K562 (cell line): Measurements from ENCODE around the gene KRIT1. TPM values are rescaled to one million over a fixed set of nuclear protein-coding genes. Genes with fewer than 3 reads are reported as not detected.
A peak's percentile ranks its signal among the peaks of the same experiment; 100 is the strongest.

Source experiments
- CBFA2T3 ChIP-seq: fragments of 450-650 bp; IDR thresholded peaks from 2 replicates; pipeline ENCODE4 v1.6.1; 2017
- CREM ChIP-seq: IDR thresholded peaks from 2 replicates; pipeline ENCODE4 v1.6.1; 2014; ENCODE audit warnings: antibody characterized with exemption, low read depth
- EP300 ChIP-seq: IDR thresholded peaks from 2 replicates; pipeline ENCODE4 v1.6.1; 2012; ENCODE audit warnings: low read length, improper control_type of control experiment
- ESRRA ChIP-seq: fragments of 450-650 bp; IDR thresholded peaks from 2 replicates; pipeline ENCODE4 v1.6.1; 2014; ENCODE audit warnings: low read depth, mild to moderate bottlenecking, moderate library complexity, borderline replicate concordance
- FOSL1 ChIP-seq: fragments of 200-800 bp; sonication (Bioruptor generic); conservative IDR thresholded peaks from 2 replicates; pipeline ENCODE4 v1.6.1; 2016; ENCODE audit warnings: missing genetic modification characterization, missing compliant biosample characterization
- FOXA1 ChIP-seq: fragments of 450-650 bp; IDR thresholded peaks from 2 replicates; pipeline ENCODE4 v1.6.1; 2016; ENCODE audit warnings: mild to moderate bottlenecking, borderline replicate concordance
- FOXK2 ChIP-seq, 2 experiments: fragments of 450-650 bp; IDR thresholded peaks in 1 of 2; conservative IDR thresholded peaks in 1 of 2; 2 replicates each; pipeline ENCODE4 v1.6.1; 2016; ENCODE audit warnings: low read depth in 2 of 2, mild to moderate bottlenecking in 1 of 2
- FOXM1 ChIP-seq, 2 experiments: fragments of 450-650 bp in 1 of 2; sonication (generic) in 1 of 2; formaldehyde crosslinking in 1 of 2; IDR thresholded peaks; 2 replicates each; pipeline versions ENCODE4 v1.6.1 to v1.9.0; 2017 to 2022; ENCODE audit warnings: low read depth in 2 of 2, mild to moderate bottlenecking in 2 of 2, missing genetic modification reagents in 1 of 2, moderate library complexity in 1 of 2
- MNT ChIP-seq, 2 experiments: fragments of 450-650 bp; conservative IDR thresholded peaks; 2 replicates each; pipeline ENCODE4 v1.6.1; 2017; ENCODE audit warnings: mild to moderate bottlenecking in 2 of 2, moderate library complexity in 2 of 2
- NFE2 ChIP-seq: IDR thresholded peaks from 2 replicates; pipeline ENCODE4 v1.6.1; 2014; ENCODE audit warnings: antibody characterized with exemption, low read depth
- OTX1 ChIP-seq: fragments of 450-650 bp; formaldehyde crosslinking; IDR thresholded peaks from 2 replicates; pipeline ENCODE4 v1.4.0; 2022; ENCODE audit warnings: mild to moderate bottlenecking
- PHF20 ChIP-seq: fragments of 450-650 bp; IDR thresholded peaks from 2 replicates; pipeline ENCODE4 v1.6.1; 2018; ENCODE audit not compliant: partially characterized antibody
- PML ChIP-seq: IDR thresholded peaks from 2 replicates; pipeline ENCODE4 v1.6.1; 2012; ENCODE audit warnings: low read length, inconsistent platforms
- POU5F1 ChIP-seq: fragments of 150-350 bp; IDR thresholded peaks from 2 replicates; pipeline ENCODE4 v1.6.1; 2014; ENCODE audit warnings: borderline replicate concordance, low read length, low read depth, mild to moderate bottlenecking; ENCODE audit not compliant: partially characterized antibody
- RBM34 ChIP-seq: fragments of 200-400 bp; formaldehyde crosslinking; IDR thresholded peaks from 2 replicates; pipeline ENCODE4 v1.6.1; 2018; ENCODE audit warnings: low read length, borderline replicate concordance; ENCODE audit not compliant: insufficient read depth
- SMAD1 ChIP-seq: fragments of 150-350 bp; IDR thresholded peaks from 2 replicates; pipeline ENCODE4 v1.6.1; 2014; ENCODE audit warnings: low read length, low read depth; ENCODE audit not compliant: partially characterized antibody
- SMARCA4 ChIP-seq: fragments of 450-650 bp; IDR thresholded peaks from 2 replicates; pipeline ENCODE4 v1.6.1; 2016
- SOX6 ChIP-seq: fragments of 450-650 bp; IDR thresholded peaks from 2 replicates; pipeline ENCODE4 v1.6.1; 2014; ENCODE audit warnings: mild to moderate bottlenecking
- TFAM ChIP-seq: fragments of 250-450 bp; sonication (Bioruptor Pico); conservative IDR thresholded peaks from 2 replicates; pipeline ENCODE4 v1.5.0; 2021; ENCODE audit warnings: mild to moderate bottlenecking, moderate library complexity
- TRIM24 ChIP-seq, 2 experiments: fragments of 450-650 bp; IDR thresholded peaks; 2 replicates each; pipeline ENCODE4 v1.6.1; 2016
- TSC22D4 ChIP-seq: fragments of 450-650 bp; IDR thresholded peaks from 2 replicates; pipeline ENCODE4 v1.6.1; 2016; ENCODE audit warnings: missing genetic modification characterization, missing biosample characterization, control low read depth
- UBTF ChIP-seq, 2 experiments: IDR thresholded peaks; 2 replicates each; pipeline ENCODE4 v1.6.1; 2012; ENCODE audit warnings: improper control_type of control experiment in 2 of 2, low read depth in 2 of 2, low read length in 2 of 2, borderline replicate concordance in 1 of 2
- ZNF140 ChIP-seq: fragments of 250-450 bp; sonication (Bioruptor Pico); IDR thresholded peaks from 2 replicates; pipeline ENCODE4 v1.8.0; 2021; ENCODE audit warnings: moderate library complexity, mild to moderate bottlenecking, inconsistent platforms
- ZNF316 ChIP-seq: fragments of 450-650 bp; IDR thresholded peaks from 2 replicates; pipeline ENCODE4 v1.6.1; 2016
- ZNF354B ChIP-seq: fragments of 250-450 bp; sonication (Bioruptor Pico); IDR thresholded peaks from 2 replicates; pipeline ENCODE4 v1.4.0; 2020
- ZNF444 ChIP-seq: fragments of 250-450 bp; sonication (Bioruptor Pico); IDR thresholded peaks from 2 replicates; pipeline ENCODE4 v1.4.0; 2020; ENCODE audit warnings: mild to moderate bottlenecking, moderate library complexity
- polyA plus RNA-seq, 8 experiments: library from polyadenylated mRNA; depleted of rRNA in 4 of 8; stranded (reverse) in 5 of 8; unstranded in 3 of 8; fragments of >200 nt; fragmentation: Nextera tagmentation in 2 of 8; fragmentation: Illumina TruSeq in 1 of 8; extraction: Ambion mirVana in 2 of 8; extraction: Trizol in 1 of 8; gene quantifications; 2 replicates each; pipeline versions ENCODE4 v1.2.1 to v1.2.3, GENCODE V29; 2011 to 2014; ENCODE audit warnings: inconsistent platforms in 1 of 8, missing spikeins in 1 of 8
- total RNA-seq, 7 experiments: library from RNA; depleted of rRNA in 6 of 7; stranded (reverse); fragments of >200 nt in 6 of 7; fragmentation: Illumina TruSeq in 2 of 7; extraction: Trizol in 2 of 7; gene quantifications; 2 replicates each; pipeline versions ENCODE4 v1.2.1 to v1.2.3, GENCODE V29; 2011 to 2021; ENCODE audit warnings: low replicate concordance in 1 of 7

KRIT1 gene
- total and polyA plus RNA-seq, 9 of the 15 experiments (the other 6 are each of a cell fraction or from before 2014, with no cell fraction given) = 21.5 to 81.4 (median 55.9) TPM

- TF ChIP-seq ZNF316 (peak; percentile 52), TFAM (CRISPR knock-in tag) (no peak), PHF20 (no peak), FOXK2 (conservative IDR thresholded peaks at IDR 0.05 in 1 of 2, IDR thresholded peaks at IDR 0.05 in 1 of 2; ENCODE audit: low read depth in 2 of 2) (no peak), RBM34 (no peak), CREM (peak; percentile 61; the same call in 1 of the 2 replicates), NFE2 (peak; percentile 87), SMAD1 (no peak), FOSL1 (0 out of 2 replicates have a peak, but pooled peaks have one; percentile 18), PML (peak; percentile 78), CBFA2T3 (peak; percentile 96), ZNF354B (CRISPR knock-in tag) (no peak), ZNF140 (CRISPR knock-in tag) (no peak), ZNF444 (CRISPR knock-in tag) (no peak), EP300 (peak; percentile 85; the same call in 1 of the 2 replicates), FOXM1 (IDR thresholded peaks at IDR 0.05; ENCODE audit: low read depth) (peak; percentile 76), FOXM1 (CRISPR knock-in tag; IDR thresholded peaks at IDR 0.05; ENCODE audit: low read depth) (no peak), ESRRA (no peak), POU5F1 (no peak), TRIM24 (IDR thresholded peaks at IDR 0.05) (peak; percentile 84 to 90), SMARCA4 (peak; percentile 86), FOXA1 (no peak), TSC22D4 (tag) (no peak), MNT (conservative IDR thresholded peaks at IDR 0.05) (peak; percentile 34 to 53; a peak in 2 of 4 replicates), UBTF (IDR thresholded peaks at IDR 0.05; ENCODE audit: borderline replicate concordance in 1 of 2, low read depth in 2 of 2, low read length in 2 of 2) (no peak), OTX1 (CRISPR knock-in tag) (no peak), SOX6 (peak; percentile 79)
These were observed 84.4 kb downstream of the KRIT1 start (continued) for GRCh38 chr7:92161271-92161670.
